Measurements from ENCODE around the gene TBXAS1.

The TBXAS1 gene

DNA sequence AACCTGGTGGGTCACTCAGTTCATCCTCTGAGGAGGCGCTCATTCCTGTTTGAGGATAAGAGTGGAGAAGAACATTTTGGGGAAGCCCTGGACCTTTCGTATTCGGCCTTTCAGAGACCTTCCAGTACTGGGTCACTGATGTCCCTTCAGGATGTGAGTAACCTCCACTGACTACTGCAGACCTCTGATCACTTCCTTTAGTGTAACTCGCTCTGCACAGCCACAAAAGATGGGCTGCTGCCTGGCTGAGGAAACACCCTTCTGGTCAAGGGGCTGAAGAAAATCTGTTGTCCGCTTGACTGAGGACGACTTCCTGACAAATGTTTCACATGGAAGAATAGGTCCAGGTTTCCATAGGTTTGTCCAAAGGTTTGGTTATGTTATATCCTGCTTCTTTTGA lies 15.9 kb upstream of the TBXAS1 start:
- TF ChIP-seq, protein P1, sequence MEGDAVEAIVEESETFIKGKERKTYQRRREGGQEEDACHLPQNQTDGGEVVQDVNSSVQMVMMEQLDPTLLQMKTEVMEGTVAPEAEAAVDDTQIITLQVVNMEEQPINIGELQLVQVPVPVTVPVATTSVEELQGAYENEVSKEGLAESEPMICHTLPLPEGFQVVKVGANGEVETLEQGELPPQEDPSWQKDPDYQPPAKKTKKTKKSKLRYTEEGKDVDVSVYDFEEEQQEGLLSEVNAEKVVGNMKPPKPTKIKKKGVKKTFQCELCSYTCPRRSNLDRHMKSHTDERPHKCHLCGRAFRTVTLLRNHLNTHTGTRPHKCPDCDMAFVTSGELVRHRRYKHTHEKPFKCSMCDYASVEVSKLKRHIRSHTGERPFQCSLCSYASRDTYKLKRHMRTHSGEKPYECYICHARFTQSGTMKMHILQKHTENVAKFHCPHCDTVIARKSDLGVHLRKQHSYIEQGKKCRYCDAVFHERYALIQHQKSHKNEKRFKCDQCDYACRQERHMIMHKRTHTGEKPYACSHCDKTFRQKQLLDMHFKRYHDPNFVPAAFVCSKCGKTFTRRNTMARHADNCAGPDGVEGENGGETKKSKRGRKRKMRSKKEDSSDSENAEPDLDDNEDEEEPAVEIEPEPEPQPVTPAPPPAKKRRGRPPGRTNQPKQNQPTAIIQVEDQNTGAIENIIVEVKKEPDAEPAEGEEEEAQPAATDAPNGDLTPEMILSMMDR (IDR thresholded peaks at IDR 0.05; ENCODE audit: extremely low read depth, missing control alignments) = no peak
- no peak for DNase-seq (ENCODE audit: low spot score)

DNA sequence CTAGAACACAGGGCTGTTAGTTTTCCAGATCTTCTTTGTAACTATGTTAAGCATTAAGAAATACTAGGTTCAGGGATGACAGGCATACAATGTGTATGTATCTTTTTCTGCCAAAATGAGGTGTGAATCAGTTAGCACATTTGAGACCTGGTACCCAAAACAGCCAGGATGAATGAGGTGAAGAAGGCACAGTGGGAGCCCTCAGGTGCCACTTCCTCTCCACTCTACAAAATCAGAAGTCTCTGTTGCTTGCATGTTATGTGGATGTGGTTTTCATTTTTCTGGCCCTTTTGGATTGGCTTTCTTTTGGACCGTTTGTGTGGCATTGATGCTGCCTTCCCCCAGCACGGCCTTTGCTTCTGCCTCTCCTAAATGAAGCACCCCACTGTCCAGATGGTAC lies 15.4 kb upstream of the TBXAS1 start:
- TF ChIP-seq, protein P1 (IDR thresholded peaks at IDR 0.05; ENCODE audit: extremely low read depth, missing control alignments) = no peak
- DNase-seq (ENCODE audit: low spot score) = no peak

GRCh38 chr7:139817249-139817648 lies 11.8 kb upstream of the TBXAS1 start:
- TF ChIP-seq, protein P1 (IDR thresholded peaks at IDR 0.05; ENCODE audit: extremely low read depth, missing control alignments) = no peak
- no peak for DNase-seq (ENCODE audit: low spot score)

- TF ChIP-seq, protein P1 (IDR thresholded peaks at IDR 0.05; ENCODE audit: extremely low read depth, missing control alignments) = no peak
- DNase-seq (ENCODE audit: low spot score) = no peak
These were observed 9.0 kb upstream of the TBXAS1 start for GRCh38 chr7:139820089-139820488.

DNA sequence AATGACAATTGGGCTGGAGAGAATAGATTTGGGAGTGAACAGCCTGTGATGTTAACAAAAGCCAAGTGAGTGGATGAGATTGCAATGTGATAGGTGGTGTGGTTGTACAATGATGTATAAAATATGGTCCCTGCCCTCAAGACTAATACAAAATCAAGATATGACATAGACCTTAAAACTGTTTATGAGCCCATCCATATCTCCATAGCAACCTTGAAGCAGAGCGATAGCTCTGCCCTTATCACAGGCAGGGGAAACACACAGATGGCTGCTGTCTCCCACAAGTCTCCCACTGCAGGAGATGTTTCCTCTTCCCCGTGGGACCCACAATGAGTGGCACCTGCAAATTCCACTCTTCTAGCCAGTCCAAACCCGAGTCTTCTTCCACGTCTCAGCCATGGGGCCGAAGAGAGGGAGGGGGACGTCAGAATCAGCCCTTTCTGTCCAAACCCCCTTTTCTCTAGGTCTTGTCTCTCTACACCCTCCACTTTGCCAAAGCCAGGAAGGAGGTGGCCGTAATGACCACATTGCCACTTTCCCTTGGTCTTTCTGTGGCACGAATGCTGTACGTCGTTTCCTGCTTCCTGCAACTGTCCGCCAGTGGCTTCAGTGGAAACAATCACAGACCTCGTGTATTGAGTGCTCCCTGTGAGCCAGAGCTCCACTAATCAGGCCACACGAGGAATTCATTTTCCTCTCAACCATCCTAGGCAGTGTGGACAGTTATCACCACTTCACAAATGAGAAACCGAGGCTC lies 7.5 kb upstream of the TBXAS1 start:
- no peak for DNase-seq (ENCODE audit: low spot score)
- TF ChIP-seq, protein P1 (IDR thresholded peaks at IDR 0.05; ENCODE audit: extremely low read depth, missing control alignments) = no peak

GRCh38 chr7:139822855-139823254 lies 6.2 kb upstream of the TBXAS1 start:
- no peak for DNase-seq (ENCODE audit: low spot score)
- TF ChIP-seq, protein P1 (IDR thresholded peaks at IDR 0.05; ENCODE audit: extremely low read depth, missing control alignments) = no peak

DNA sequence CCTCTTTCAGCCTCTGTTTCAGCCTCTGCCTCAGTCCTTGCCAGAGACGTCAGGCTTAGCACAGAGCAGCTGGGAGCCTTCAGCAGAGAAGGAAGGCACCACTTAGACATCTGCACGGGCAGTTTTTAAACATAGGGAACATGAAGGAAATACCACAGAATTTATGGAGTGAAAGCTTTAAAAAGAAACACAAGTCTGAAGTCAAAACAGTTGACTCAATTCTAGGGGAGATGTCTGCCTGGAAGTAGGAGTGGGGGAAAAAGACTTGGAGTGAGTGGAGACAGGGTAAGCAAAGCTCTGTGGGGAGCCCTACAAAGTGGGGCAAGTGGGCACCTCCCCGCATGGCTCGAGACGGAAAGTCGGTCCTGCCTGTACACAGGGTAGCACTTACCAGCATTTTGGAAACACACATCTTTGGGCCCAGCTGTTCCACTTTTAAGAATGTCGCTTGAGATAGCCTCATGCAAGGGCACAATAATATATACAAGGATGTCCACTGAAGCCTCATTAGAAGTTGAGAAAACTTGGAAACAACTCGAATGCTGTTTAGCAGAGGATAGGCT lies 5.0 kb upstream of the TBXAS1 start:
- TF ChIP-seq, protein P1 (IDR thresholded peaks at IDR 0.05; ENCODE audit: extremely low read depth, missing control alignments) = no peak

More for the DNA sequence above, 5.0 kb upstream of the TBXAS1 start:
- no peak for DNase-seq (ENCODE audit: low spot score)
